Measurements from ENCODE around the gene CIDEC. TPM values are rescaled to one million over a fixed set of nuclear protein-coding genes. Genes with fewer than 3 reads are reported as not detected.
A peak's percentile ranks its signal among the peaks of the same experiment; 100 is the strongest.

The CIDEC gene
- total RNA-seq, 4 donors from 2014 or later: 1.00 to 50.5 (median 48.0) TPM

DNA sequence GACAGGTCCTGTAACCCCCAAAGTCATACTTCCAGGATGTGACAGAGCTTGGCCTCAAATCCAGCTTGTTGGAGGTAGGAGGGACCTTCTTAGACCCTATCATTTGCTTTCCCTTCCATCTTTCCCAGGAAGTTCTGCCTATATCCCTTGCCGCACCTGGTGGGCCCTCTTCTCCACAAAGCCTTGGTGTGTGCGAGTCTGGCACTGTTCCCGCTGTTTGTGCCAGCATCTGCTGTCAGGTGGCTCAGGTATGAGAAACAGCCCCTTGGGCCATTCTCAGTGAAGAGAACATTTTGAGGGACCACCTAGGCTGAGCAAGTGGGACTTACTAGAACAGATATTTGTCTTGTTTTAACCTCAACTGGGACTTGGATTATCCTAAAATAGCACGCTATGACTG, 23.9 kb upstream of the CIDEC start:
- H3K4me3 ChIP-seq: peak overlapping the region in 3 of 4 donors; percentile 29 to 55 (median 42)
- no peak for DNase-seq
- H3K4me1 ChIP-seq: peaks cover 5 to 29% (median 22%) of the 10 kb centered on the region in 4 donors
- H3K27me3 ChIP-seq: no peaks in the 10 kb centered on the region
- peak overlapping the region; percentile 79 to 94 (median 86) for H3K27ac ChIP-seq
- TF ChIP-seq CTCF (IDR thresholded peaks at IDR 0.05) (no peak), POLR2AphosphoS5 (IDR thresholded peaks at IDR 0.05) (no peak), POLR2A (IDR thresholded peaks at IDR 0.05) (no peak), EP300 (IDR thresholded peaks at IDR 0.05; ENCODE audit: low read depth) (no peak)
- intact Hi-C loops (cut with DNase I; ENCODE audit: low total_unique reads): no loop called here
- 64 to 100% methylated on average over 1 to 4 of the region's 4 CpGs for WGBS, 2 donors (ENCODE audit: low coverage in 1 of 2)
- in situ Hi-C loops (cut with MboI; ENCODE audit: low pct_ligation_motif_present in 1 of 4, low pct_unique_long_range_greater_than_20kb in 1 of 4, low sequenced_read_pairs in 3 of 4): no loop called here
- H3K9me3 ChIP-seq: no peaks in the 10 kb centered on the region
- peaks cover 0 to 6% (median 0%) of the 10 kb centered on the region in 4 donors for H3K36me3 ChIP-seq

DNA sequence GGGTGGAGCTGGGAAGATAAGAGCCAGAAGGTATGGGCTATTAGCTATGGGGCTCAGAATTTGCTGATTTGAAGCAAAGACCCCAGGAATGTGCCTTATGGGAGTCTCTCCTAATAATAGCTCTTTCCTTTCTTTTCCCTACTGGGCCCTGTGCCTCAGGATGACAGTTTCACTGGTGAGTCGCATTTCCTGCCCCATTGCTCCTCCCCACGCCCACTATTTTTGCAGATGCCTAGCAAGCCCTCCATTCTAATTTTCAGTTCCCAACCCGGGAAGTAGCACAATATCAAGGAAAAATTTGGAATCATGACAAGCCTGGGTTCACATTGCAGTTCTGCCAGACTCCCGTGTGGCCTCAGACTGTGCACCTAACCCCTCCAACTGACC, 23.2 kb upstream of the CIDEC start:
- no peak for DNase-seq
- peak overlapping the region; percentile 79 to 94 (median 86) for H3K27ac ChIP-seq
- intact Hi-C loops (cut with DNase I; ENCODE audit: low total_unique reads) (no loop called here), in situ Hi-C loops (cut with MboI; ENCODE audit: low pct_ligation_motif_present in 1 of 4, low pct_unique_long_range_greater_than_20kb in 1 of 4, low sequenced_read_pairs in 3 of 4) (no loop called here)
- no peaks in the 10 kb centered on the region for H3K9me3 ChIP-seq
- no peaks in the 10 kb centered on the region for H3K27me3 ChIP-seq
- WGBS, 2 donors (ENCODE audit: low coverage in 1 of 2): 18% methylated on average over 4 of the region's 4 CpGs; no CpG with 5 or more reads in 1 of the 2 donors
- peak overlapping the region; percentile 3 to 55 (median 36) for H3K4me3 ChIP-seq
- H3K4me1 ChIP-seq: peaks cover 8 to 36% (median 29%) of the 10 kb centered on the region in 4 donors
- TF ChIP-seq POLR2AphosphoS5 (IDR thresholded peaks at IDR 0.05) (no peak), CTCF (IDR thresholded peaks at IDR 0.05) (no peak), POLR2A (IDR thresholded peaks at IDR 0.05) (no peak), EP300 (IDR thresholded peaks at IDR 0.05; ENCODE audit: low read depth) (no peak)
- H3K36me3 ChIP-seq: peaks cover 0 to 6% (median 0%) of the 10 kb centered on the region in 4 donors

DNA sequence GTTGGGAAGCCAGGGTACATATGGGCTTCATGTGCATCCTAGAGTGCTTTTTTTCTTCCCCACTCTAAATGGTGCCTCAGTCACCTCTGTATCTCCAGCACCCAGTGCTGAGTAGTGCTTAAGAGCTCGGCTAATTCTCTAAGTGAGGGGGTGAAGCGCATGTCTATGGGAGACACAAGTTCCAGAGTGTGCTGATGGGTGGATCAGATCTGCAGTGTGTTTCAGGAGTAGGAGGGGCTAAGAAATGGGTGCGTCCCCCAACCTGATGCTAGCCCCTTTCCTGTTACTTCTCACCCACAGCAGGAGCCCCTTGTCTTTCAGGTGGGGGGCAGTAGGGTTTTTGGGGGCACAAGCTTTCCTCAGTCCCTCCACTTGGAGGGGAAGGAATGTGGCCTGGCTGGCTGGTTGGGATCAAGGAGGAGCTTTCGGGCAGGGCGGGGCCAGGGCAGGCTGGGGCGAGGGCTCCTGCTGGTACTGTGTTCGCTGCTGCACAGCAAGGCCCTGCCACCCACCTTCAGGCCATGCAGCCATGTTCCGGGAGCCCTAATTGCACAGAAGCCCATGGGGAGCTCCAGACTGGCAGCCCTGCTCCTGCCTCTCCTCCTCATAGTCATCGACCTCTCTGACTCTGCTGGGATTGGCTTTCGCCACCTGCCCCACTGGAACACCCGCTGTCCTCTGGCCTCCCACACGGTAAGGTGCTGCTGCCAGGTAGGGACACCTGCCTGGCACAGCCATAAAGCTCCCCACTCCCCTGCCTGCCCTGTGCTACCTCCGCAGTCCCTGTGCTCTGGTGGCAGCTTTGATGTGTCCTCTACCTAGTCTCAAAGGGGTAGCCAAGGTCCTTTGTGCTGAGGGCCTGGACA, 22.6 kb upstream of the CIDEC start, which contains the start of gene IL17RE:
TSS of gene IL17RE (plus strand) at position 477 of the 866 bp plus-strand sequence. CDS start at position 562, 85 bp downstream.
- H3K9me3 ChIP-seq: no peaks in the 10 kb centered on the region
- in situ Hi-C loops (cut with MboI; ENCODE audit: low pct_ligation_motif_present in 1 of 4, low pct_unique_long_range_greater_than_20kb in 1 of 4, low sequenced_read_pairs in 3 of 4) (no loop called here), intact Hi-C loops (cut with DNase I; ENCODE audit: low total_unique reads) (no loop called here)
- WGBS, 2 donors (ENCODE audit: low coverage in 1 of 2): 35% methylated on average over 8 of the region's 13 CpGs; no CpG with 5 or more reads in 1 of the 2 donors
- peak within 1 kb of the TSS; percentile 79 to 94 (median 86) for H3K27ac ChIP-seq
- peaks cover 0 to 6% (median 0%) of the 10 kb centered on the region in 4 donors for H3K36me3 ChIP-seq
- H3K4me3 ChIP-seq: peak within 1 kb of the TSS; percentile 3 to 55 (median 36)
- H3K27me3 ChIP-seq: no peaks in the 10 kb centered on the region
- no peak for TF ChIP-seq EP300 (IDR thresholded peaks at IDR 0.05; ENCODE audit: low read depth)
- peak; percentile 62 to 82 (median 82) for TF ChIP-seq POLR2AphosphoS5 (IDR thresholded peaks at IDR 0.05)
- TF ChIP-seq POLR2A (IDR thresholded peaks at IDR 0.05): peak; percentile 78
- TF ChIP-seq CTCF (IDR thresholded peaks at IDR 0.05): no peak
- peak; percentile 82 for DNase-seq
- peaks cover 8 to 42% (median 35%) of the 10 kb centered on the region in 4 donors for H3K4me1 ChIP-seq

- in situ Hi-C loops (cut with MboI; ENCODE audit: low pct_ligation_motif_present in 1 of 4, low pct_unique_long_range_greater_than_20kb in 1 of 4, low sequenced_read_pairs in 3 of 4): no loop called here
- peaks cover 8 to 48% (median 41%) of the 10 kb centered on the region in 4 donors for H3K4me1 ChIP-seq
- peak overlapping the region; percentile 79 to 94 (median 86) for H3K27ac ChIP-seq
- peaks cover 0 to 4% (median 0%) of the 10 kb centered on the region in 4 donors for H3K36me3 ChIP-seq
- DNase-seq: no peak
- no peaks in the 10 kb centered on the region for H3K27me3 ChIP-seq
- whole genome bisulfite sequencing, 2 donors (ENCODE audit: low coverage in 1 of 2): 63% methylated on average over 5 of the region's 5 CpGs; no CpG with 5 or more reads in 1 of the 2 donors
- intact Hi-C loops (cut with DNase I; ENCODE audit: low total_unique reads): no loop called here
- peak overlapping the region in 1 of 4 donors; percentile 55 for H3K4me3 ChIP-seq
- H3K9me3 ChIP-seq: no peaks in the 10 kb centered on the region
- TF ChIP-seq EP300 (IDR thresholded peaks at IDR 0.05; ENCODE audit: low read depth): no peak
- TF ChIP-seq POLR2A (IDR thresholded peaks at IDR 0.05): no peak
- TF ChIP-seq CTCF (IDR thresholded peaks at IDR 0.05): no peak
- TF ChIP-seq POLR2AphosphoS5 (IDR thresholded peaks at IDR 0.05): no peak
Observed at GRCh38 chr3:9901967-9902366, 21.9 kb upstream of the CIDEC start.
